Activated CD4-positive, alpha-beta T cell treated with anti-CD3 and anti-CD28 coated beads, Interleukin-2, amount 10 ng/mL, durations not matched to agents 24 days and 14 days (primary cell): ENCODE measurements around the gene RAB24. TPM values are rescaled to one million over a fixed set of nuclear protein-coding genes. Genes with fewer than 3 reads are reported as not detected.

Source experiments
- total RNA-seq: library from RNA; stranded (reverse); gene quantifications from 2 replicates; pipeline ENCODE4 v1.2.3, GENCODE V29; 2022

RAB24 gene
- total RNA-seq, 1 donor from 2014 or later: 18.3 TPM

Other genes with a start within 250 kb of the RAB24 start
- gene FGFR4, start 216.8 kb downstream of the RAB24 start, total RNA-seq: 1.6 and 2.4 TPM in 2 replicates
- 103 and 108 TPM in 2 replicates for gene NSD1, start 169.9 kb downstream of the RAB24 start, total RNA-seq
- gene PRELID1, start 80 bp upstream of the RAB24 start, total RNA-seq: 248 and 257 TPM in 2 replicates
- 9.1 and 11.7 TPM in 2 replicates for gene MXD3, start 8.2 kb upstream of the RAB24 start, total RNA-seq
- gene LMAN2, start 47.9 kb upstream of the RAB24 start, total RNA-seq: 105 and 108 TPM in 2 replicates
- 45.3 and 49.3 TPM in 2 replicates for gene RGS14, start 54.2 kb upstream of the RAB24 start, total RNA-seq
- not detected in 2 replicates for gene SLC34A1, start 80.7 kb upstream of the RAB24 start, total RNA-seq
- gene PFN3, start 96.9 kb upstream of the RAB24 start, total RNA-seq: not detected in 2 replicates
- 2.7 and 2.8 TPM in 2 replicates for gene F12, start 105.8 kb upstream of the RAB24 start, total RNA-seq
- 136 and 149 TPM in 2 replicates for gene GRK6, start 123.0 kb upstream of the RAB24 start, total RNA-seq
- gene PRR7, start 143.1 kb upstream of the RAB24 start, total RNA-seq: 13.6 TPM in 2 replicates
- gene DBN1, start 169.9 kb upstream of the RAB24 start, total RNA-seq: 22.0 and 23.5 TPM in 2 replicates
- gene PDLIM7, start 193.9 kb upstream of the RAB24 start, total RNA-seq: 64.9 and 65.3 TPM in 2 replicates
- 4.5 and 5.2 TPM in 2 replicates for gene DOK3, start 206.1 kb upstream of the RAB24 start, total RNA-seq
- 157 and 172 TPM in 2 replicates for gene DDX41, start 213.2 kb upstream of the RAB24 start, total RNA-seq